Neural progenitor cell (in vitro differentiated cells): ENCODE data around the gene CHSY3. TPM values are rescaled to one million over a fixed set of nuclear protein-coding genes. Genes with fewer than 3 reads are reported as not detected.
A peak's percentile ranks its signal among the peaks of the same experiment; 100 is the strongest.

Experiments used
- DNase-seq: peaks from one replicate; pipeline ENCODE4 v3.0.0-alpha.2; 2016; ENCODE audit warnings: low spot score
- H2AFZ ChIP-seq: fragments of 200-600 bp; sonication (generic); replicated peaks from 2 replicates; pipeline ENCODE4 v1.6.1; 2016; ENCODE audit warnings: antibody characterized with exemption
- H3F3A ChIP-seq: fragments of 200-600 bp; sonication (generic); 2 replicates; pipeline ENCODE4 v1.6.1; 2016; ENCODE audit warnings: antibody characterized with exemption, low read depth
- H3K27ac ChIP-seq: fragments of 200-600 bp; sonication (generic); 2 replicates; pipeline ENCODE4 v1.5.1; 2016; ENCODE audit warnings: mild to moderate bottlenecking
- H3K27me3 ChIP-seq: fragments of 200-600 bp; sonication (generic); 2 replicates; pipeline ENCODE4 v1.6.1; 2016; ENCODE audit warnings: mild to moderate bottlenecking, moderate library complexity
- H3K36me3 ChIP-seq: fragments of 200-600 bp; sonication (generic); 2 replicates; pipeline ENCODE4 v1.5.1; 2016
- H3K4me1 ChIP-seq: fragments of 200-600 bp; sonication (generic); 2 replicates; pipeline ENCODE4 v1.6.1; 2016; ENCODE audit warnings: mixed run types
- H3K4me2 ChIP-seq: fragments of 200-600 bp; sonication (generic); 2 replicates; pipeline ENCODE4 v1.6.1; 2016
- H3K4me3 ChIP-seq: fragments of 200-600 bp; sonication (generic); 2 replicates; pipeline ENCODE4 v1.5.1; 2016
- H3K79me2 ChIP-seq: fragments of 200-600 bp; sonication (generic); 2 replicates; pipeline ENCODE4 v1.6.1; 2016; ENCODE audit warnings: low read depth
- H3K9ac ChIP-seq: fragments of 200-600 bp; sonication (generic); 2 replicates; pipeline ENCODE4 v1.6.1; 2016
- H3K9me3 ChIP-seq: fragments of 200-600 bp; sonication (generic); 2 replicates; pipeline ENCODE4 v1.5.1; 2016; ENCODE audit warnings: low read depth
- H4K20me1 ChIP-seq: fragments of 200-600 bp; sonication (generic); 2 replicates; pipeline ENCODE4 v1.6.1; 2016; ENCODE audit warnings: low read depth
- H3K27ac Mint-ChIP-seq: 3 replicates; pipeline ENCODE4 v1.8.0; 2021; ENCODE audit warnings: mixed read lengths
- H3K27me3 Mint-ChIP-seq: 2 replicates; pipeline ENCODE4 v1.8.0; 2022; ENCODE audit warnings: low read depth, mild to moderate bottlenecking, inconsistent platforms, moderate library complexity, mixed read lengths; ENCODE audit not compliant: insufficient read depth
- H3K36me3 Mint-ChIP-seq: 3 replicates; pipeline ENCODE4 v1.8.0; 2021; ENCODE audit warnings: mixed read lengths
- H3K4me1 Mint-ChIP-seq: 3 replicates; pipeline ENCODE4 v1.8.0; 2021; ENCODE audit warnings: mixed read lengths
- H3K4me3 Mint-ChIP-seq: 3 replicates; pipeline ENCODE4 v1.8.0; 2021; ENCODE audit warnings: mild to moderate bottlenecking, moderate library complexity, mixed read lengths
- H3K9me3 Mint-ChIP-seq: 3 replicates; pipeline ENCODE4 v1.8.0; 2020; ENCODE audit warnings: mixed read lengths
- EZH2 ChIP-seq: fragments of 200-600 bp; sonication (generic); IDR thresholded peaks from 2 replicates; pipeline ENCODE4 v1.6.1; 2017; ENCODE audit warnings: antibody characterized with exemption, mild to moderate bottlenecking, moderate library complexity
- EZH2phosphoT487 ChIP-seq: fragments of 200-600 bp; sonication (generic); IDR thresholded peaks from 2 replicates; pipeline ENCODE4 v1.6.1; 2017; ENCODE audit warnings: antibody characterized with exemption
- total RNA-seq: library from RNA; depleted of rRNA; stranded (reverse); fragments of >200 nt; gene quantifications from 2 replicates; pipeline ENCODE4 v1.2.3, GENCODE V29; 2015; ENCODE audit warnings: low replicate concordance
- TF ChIP-seq, protein P1 (sequence below): fragments of 200-600 bp; sonication (generic); IDR thresholded peaks from 2 replicates; pipeline ENCODE4 v1.5.1; 2017; ENCODE audit warnings: antibody characterized with exemption, mild to moderate bottlenecking

CHSY3 gene
- total RNA-seq, 1 donor from 2014 or later: 0.30 TPM

DNA sequence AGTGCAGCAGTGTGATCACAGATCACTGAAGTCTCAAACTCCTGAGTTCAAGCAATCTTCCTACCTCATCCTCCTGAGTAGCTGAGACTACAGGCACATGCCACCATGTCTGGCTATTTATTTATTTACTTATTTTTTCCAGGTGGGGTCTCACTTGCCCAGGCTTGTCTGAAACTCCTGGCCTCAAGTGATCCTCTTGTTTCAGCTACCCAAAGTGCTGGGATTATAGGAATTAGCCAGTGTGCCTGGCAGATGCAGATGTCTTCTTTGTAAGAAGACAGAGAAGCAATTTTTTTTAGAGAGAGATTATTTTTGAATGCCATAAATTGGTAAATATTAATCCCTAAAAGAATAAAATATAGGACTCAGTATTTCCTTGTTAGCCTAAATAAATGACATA lies 54.3 kb downstream of the CHSY3 start:
- Mint-ChIP-seq H3K27ac (no peak overlapping the region), H3K4me1 (peaks cover 3% of the 10 kb centered on the region)
- peak overlapping the region; percentile 48 for H2AFZ ChIP-seq

DNA sequence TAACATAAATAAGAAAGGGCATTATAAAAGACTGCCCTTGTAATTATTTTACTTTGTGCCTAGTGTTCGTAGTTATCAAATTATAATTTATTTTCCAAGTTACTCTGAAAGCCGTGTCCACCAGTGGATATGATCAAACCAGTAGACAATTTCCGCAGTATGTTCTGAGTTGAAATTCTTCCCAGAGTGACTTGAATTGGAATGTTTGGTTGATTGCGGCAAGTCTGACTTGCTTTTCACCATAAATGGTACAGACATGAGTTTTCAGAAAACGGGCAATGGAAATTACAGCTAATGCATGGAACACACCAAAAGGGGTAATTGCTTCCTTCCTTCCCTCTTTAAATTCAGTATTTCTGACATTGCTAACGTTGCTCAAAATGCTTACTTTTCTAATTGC lies 56.6 kb downstream of the CHSY3 start:
- Mint-ChIP-seq H3K36me3 (no peaks in the 10 kb centered on the region), H3K27me3 (no peaks in the 10 kb centered on the region), H3K27ac (no peak overlapping the region)

More for the DNA sequence above, 54.3 kb downstream of the CHSY3 start:
- Histone ChIP-seq H3K9me3 (no peaks in the 10 kb centered on the region), H3K27ac (no peak overlapping the region), H3F3A (no peaks in the 10 kb centered on the region), H4K20me1 (no peaks in the 10 kb centered on the region), H3K4me2 (no peak overlapping the region), H3K27me3 (no peaks in the 10 kb centered on the region), H3K79me2 (no peaks in the 10 kb centered on the region), H3K4me1 (no peaks in the 10 kb centered on the region), H3K9ac (no peak overlapping the region), H3K36me3 (no peaks in the 10 kb centered on the region), H3K4me3 (no peak overlapping the region)
- H3K27me3 Mint-ChIP-seq: no peaks in the 10 kb centered on the region
- peaks cover 4% of the 10 kb centered on the region for H3K9me3 Mint-ChIP-seq
- DNase-seq: no peak
- TF ChIP-seq, protein P1, sequence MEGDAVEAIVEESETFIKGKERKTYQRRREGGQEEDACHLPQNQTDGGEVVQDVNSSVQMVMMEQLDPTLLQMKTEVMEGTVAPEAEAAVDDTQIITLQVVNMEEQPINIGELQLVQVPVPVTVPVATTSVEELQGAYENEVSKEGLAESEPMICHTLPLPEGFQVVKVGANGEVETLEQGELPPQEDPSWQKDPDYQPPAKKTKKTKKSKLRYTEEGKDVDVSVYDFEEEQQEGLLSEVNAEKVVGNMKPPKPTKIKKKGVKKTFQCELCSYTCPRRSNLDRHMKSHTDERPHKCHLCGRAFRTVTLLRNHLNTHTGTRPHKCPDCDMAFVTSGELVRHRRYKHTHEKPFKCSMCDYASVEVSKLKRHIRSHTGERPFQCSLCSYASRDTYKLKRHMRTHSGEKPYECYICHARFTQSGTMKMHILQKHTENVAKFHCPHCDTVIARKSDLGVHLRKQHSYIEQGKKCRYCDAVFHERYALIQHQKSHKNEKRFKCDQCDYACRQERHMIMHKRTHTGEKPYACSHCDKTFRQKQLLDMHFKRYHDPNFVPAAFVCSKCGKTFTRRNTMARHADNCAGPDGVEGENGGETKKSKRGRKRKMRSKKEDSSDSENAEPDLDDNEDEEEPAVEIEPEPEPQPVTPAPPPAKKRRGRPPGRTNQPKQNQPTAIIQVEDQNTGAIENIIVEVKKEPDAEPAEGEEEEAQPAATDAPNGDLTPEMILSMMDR: no peak
- TF ChIP-seq EZH2 (no peak), EZH2phosphoT487 (no peak)
- H3K4me3 Mint-ChIP-seq: no peak overlapping the region
- no peaks in the 10 kb centered on the region for H3K36me3 Mint-ChIP-seq

DNA sequence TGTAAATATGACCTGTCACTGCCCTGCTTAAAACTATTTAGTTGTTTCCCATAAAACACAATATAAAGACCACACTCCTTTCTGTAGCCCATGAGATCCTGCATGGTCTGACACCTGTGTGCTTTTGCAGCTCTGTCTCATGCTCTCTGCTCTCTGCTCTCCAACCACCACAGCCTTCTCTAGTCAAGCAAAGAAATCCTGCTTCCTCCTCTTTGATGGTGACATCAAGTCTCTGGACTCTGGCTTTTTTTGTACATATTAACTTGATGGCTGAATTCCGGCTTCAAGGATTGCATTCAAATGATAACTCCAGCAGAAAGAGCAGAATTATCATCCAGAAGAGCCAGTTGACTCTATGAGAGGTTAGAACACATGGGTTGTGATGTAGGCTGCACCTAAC lies 58.2 kb downstream of the CHSY3 start:
- Histone ChIP-seq H3K36me3 (no peaks in the 10 kb centered on the region), H3K9me3 (no peaks in the 10 kb centered on the region), H3K4me2 (no peak overlapping the region), H3K27ac (no peak overlapping the region), H3K4me3 (no peak overlapping the region), H3K9ac (no peak overlapping the region), H2AFZ (no peak overlapping the region), H3K27me3 (no peaks in the 10 kb centered on the region), H3F3A (no peaks in the 10 kb centered on the region), H3K79me2 (no peaks in the 10 kb centered on the region), H4K20me1 (no peaks in the 10 kb centered on the region), H3K4me1 (no peaks in the 10 kb centered on the region)
- TF ChIP-seq EZH2phosphoT487 (no peak), EZH2 (no peak)
- TF ChIP-seq, protein P1: no peak
- DNase-seq: no peak
- H3K4me1 Mint-ChIP-seq: peaks cover 3% of the 10 kb centered on the region
- H3K9me3 Mint-ChIP-seq: no peaks in the 10 kb centered on the region
- H3K36me3 Mint-ChIP-seq: no peaks in the 10 kb centered on the region
- H3K27ac Mint-ChIP-seq: no peak overlapping the region
- H3K27me3 Mint-ChIP-seq: no peaks in the 10 kb centered on the region
- no peak overlapping the region for H3K4me3 Mint-ChIP-seq

More for the DNA sequence above, 56.6 kb downstream of the CHSY3 start:
- Histone ChIP-seq H3F3A (no peaks in the 10 kb centered on the region), H3K79me2 (no peaks in the 10 kb centered on the region), H3K36me3 (no peaks in the 10 kb centered on the region), H3K27me3 (no peaks in the 10 kb centered on the region), H3K27ac (no peak overlapping the region), H3K9ac (no peak overlapping the region), H3K4me3 (no peak overlapping the region), H3K4me1 (no peaks in the 10 kb centered on the region), H4K20me1 (no peaks in the 10 kb centered on the region), H2AFZ (no peak overlapping the region), H3K9me3 (no peaks in the 10 kb centered on the region), H3K4me2 (no peak overlapping the region)
- no peak for DNase-seq
- no peak for TF ChIP-seq EZH2phosphoT487
- TF ChIP-seq, protein P1: no peak
- no peak for TF ChIP-seq EZH2
- peaks cover 3% of the 10 kb centered on the region for H3K4me1 Mint-ChIP-seq
- no peak overlapping the region for H3K4me3 Mint-ChIP-seq
- H3K9me3 Mint-ChIP-seq: no peaks in the 10 kb centered on the region
